GM10248 (cell line): ENCODE measurements around the gene SAMD4A.

Experiments used
- CTCF ChIA-PET: fragments of 300-600 bp; sonication (Branson Sonifier 250); formaldehyde crosslinking; extraction: SDS; loops from one replicate; lab custom pipeline; 2021; ENCODE audit warnings: antibody characterized with exemption; lab: Yijun Ruan, JAX
- POLR2A ChIA-PET: fragments of 350-650 bp; sonication (Branson Sonifier 250); formaldehyde crosslinking; extraction: SDS; loops from one replicate; lab custom pipeline; 2020; ENCODE audit warnings: antibody characterized with exemption; lab: Yijun Ruan, JAX
- DNase-seq: peaks from one replicate; pipeline ENCODE4 v3.0.0; 2012; ENCODE audit errors: extremely low spot score
- CTCF ChIP-seq: IDR thresholded peaks from 2 replicates; pipeline ENCODE4 v1.5.1; 2012; ENCODE audit warnings: mild to moderate bottlenecking, low read depth; ENCODE audit errors: extremely low read depth, missing control alignments, control extremely low read depth

Gene SAMD4A

GRCh38 chr14:54805445-54806322 is 238.8 kb downstream of the SAMD4A start:
- POLR2A ChIA-PET = no interaction called here
- TF ChIP-seq CTCF = peak; percentile 91
- peak; percentile 82 for DNase-seq
- CTCF ChIA-PET = interaction anchor here (0.8 to 7.9 kb wide), 29 partner anchors 8 to 355 kb away, joined by 3 to 79 read pairs (median 5); partner anchors contain the start of gene MAPK1IP1L

DNA sequence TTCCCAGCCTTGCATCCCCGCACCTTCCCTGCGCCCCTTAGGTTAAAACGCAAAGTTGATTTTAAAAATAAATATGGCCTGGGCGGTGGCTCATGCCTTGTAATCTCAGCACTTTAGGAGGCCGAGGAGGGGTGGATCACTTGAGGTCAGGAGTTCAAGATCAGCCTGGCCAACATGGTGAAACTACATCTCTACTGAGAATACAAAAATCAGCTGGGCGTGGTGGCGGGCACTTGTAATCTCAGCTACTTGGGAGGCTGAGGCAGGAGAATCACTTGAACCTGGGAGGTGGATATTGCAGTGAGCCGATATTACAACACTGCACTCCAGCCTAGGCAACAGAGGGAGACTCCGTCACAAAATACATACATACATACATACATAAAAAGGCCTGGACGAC is 239.7 kb downstream of the SAMD4A start:
- ChIA-PET CTCF (interaction anchor here (0.6 to 7.9 kb wide), 25 partner anchors 7 to 356 kb away, joined by 3 to 79 read pairs (median 6); partner anchors contain the start of gene MAPK1IP1L), POLR2A (no interaction called here)
- no peak for DNase-seq
- no peak for TF ChIP-seq CTCF

DNA sequence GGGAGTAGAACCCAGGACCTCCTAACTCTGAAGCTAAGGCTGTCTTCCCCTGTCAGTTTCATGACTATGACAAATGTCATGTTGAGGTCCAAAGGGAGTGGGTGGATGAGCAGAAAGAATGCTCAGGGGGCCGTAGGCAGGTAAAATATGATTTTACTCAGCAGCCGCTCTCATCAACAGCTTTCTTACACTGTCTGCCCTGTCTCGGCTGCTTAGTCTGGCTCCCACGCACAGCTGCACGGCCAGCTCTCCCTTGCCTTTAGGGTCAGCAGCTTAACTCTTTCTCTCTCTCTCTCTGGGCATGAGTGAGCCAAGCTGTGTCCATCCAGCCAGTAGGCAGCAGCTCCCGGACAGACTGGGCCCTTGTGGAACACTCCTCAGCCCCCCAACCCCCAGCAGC is 240.5 kb downstream of the SAMD4A start:
- ChIA-PET CTCF (interaction anchor here (0.7 to 7.9 kb wide), 8 partner anchors 10 to 250 kb away, joined by 3 to 79 read pairs (median 4); no protein-coding TSS in a partner anchor), POLR2A (interaction anchor here (1.0 kb wide), 1 partner anchor 275 kb away, joined by 3 read pairs; no protein-coding TSS in a partner anchor)
- no peak for TF ChIP-seq CTCF
- no peak for DNase-seq

GRCh38 chr14:54807881-54808280 is 241.0 kb downstream of the SAMD4A start:
- ChIA-PET POLR2A (interaction anchor here (1.0 kb wide), 1 partner anchor 275 kb away, joined by 3 read pairs; no protein-coding TSS in a partner anchor), CTCF (interaction anchor here (0.7 to 7.9 kb wide), 9 partner anchors 10 to 250 kb away, joined by 3 to 79 read pairs (median 3); no protein-coding TSS in a partner anchor)
- no peak for DNase-seq
- TF ChIP-seq CTCF = no peak

DNA sequence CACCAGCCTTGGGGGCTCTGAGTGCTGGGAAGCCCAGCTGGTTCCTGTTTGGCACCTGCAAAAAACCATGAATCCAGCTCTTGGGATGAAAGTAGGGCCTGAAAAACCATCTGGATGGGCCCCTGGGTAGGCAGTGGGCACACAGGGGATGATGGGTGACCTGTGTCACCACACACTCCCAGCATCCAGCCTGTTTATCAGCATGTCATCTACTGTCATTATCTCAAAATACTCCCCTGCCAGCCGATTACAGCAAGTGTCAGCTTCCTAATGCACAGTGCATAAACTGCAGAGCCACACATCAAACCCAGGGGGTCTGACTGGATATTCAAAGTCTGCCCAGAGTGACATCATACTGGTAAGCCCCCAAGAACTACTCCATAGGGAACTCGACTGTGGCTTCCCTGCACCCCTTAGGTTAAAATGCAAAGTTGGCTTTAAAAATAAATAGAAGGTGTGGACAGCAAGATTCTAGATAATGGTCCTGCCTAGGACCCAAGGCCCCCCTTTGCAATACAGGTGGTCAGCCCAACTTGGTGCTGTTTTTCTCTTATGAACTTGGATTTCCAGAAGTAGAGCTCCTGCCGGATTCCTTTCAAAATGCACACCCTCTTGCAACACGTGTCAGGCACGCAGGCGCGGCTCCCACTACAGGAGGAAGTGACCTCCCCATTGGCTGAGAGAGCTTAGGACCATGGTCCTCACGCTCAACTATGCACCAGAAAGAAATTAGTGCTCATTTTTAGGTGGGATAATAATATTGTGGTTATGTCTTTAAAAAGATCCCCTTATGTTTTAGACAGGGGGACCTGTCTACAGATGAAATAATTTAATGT is 241.6 kb downstream of the SAMD4A start:
- ChIA-PET CTCF (interaction anchor here (0.7 to 7.9 kb wide), 8 partner anchors 9 to 243 kb away, joined by 3 to 79 read pairs (median 5); no protein-coding TSS in a partner anchor), POLR2A (interaction anchor here (1.0 kb wide), 1 partner anchor 276 kb away, joined by 3 read pairs; no protein-coding TSS in a partner anchor)
- DNase-seq = no peak
- TF ChIP-seq CTCF = no peak

DNA sequence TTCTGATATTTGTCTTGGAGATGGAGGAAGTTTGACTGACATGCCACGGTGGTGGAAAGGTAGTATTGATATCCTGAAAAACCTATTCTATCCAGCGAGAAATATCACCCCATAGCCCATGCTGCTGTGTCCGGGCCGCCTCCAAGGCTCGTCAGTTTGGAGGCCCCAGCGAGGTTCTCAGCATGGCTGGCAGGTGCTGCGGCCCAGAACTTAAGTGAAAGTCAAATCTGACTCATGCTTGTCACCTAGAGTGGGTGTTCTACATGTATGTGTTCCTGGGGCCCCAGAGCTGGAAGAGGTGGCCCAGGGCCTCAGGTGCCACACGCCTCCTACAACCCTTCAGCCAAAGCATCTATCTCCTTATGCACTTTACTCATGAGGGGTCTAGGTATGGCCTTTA is 242.8 kb downstream of the SAMD4A start:
- DNase-seq = no peak
- no peak for TF ChIP-seq CTCF
- CTCF ChIA-PET = interaction anchor here (7.9 kb wide), 1 partner anchor 16 kb away, joined by 79 read pairs; no protein-coding TSS in a partner anchor
- POLR2A ChIA-PET = no interaction called here
